ENCODE data around the gene CCDC15. TPM values are rescaled to one million over a fixed set of nuclear protein-coding genes. Genes with fewer than 3 reads are reported as not detected.
"Not testable (repeated sequence)": the region's sequence is repeated elsewhere in the genome, so short reads cannot be mapped to it uniquely, and the experiment has no call there.

The CCDC15 gene
- polyA plus RNA-seq, 4 donors: 0.22 to 2.2 (median 0.60) TPM

DNA sequence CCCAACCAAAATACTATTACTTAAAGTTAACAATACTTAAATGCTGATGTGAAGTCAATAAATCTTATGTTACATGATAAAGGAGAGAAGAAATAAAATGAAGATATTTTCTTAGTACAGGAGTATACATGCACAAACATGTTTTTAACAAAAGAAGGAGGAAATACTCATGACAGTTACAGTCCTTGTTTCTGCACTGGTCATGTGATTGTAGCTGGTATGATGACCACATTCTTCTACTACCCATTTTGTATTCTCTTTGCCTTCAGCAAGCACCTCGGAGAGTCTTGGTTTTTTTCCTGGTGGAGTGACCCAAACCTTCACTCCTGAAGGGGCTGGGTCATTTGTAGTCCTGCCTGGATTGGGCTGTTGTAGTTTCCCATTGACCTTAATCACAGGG, 75.4 kb downstream of the CCDC15 start:
- H3K4me3 ChIP-seq (ENCODE audit: low read depth in 1 of 3, low read length in 3 of 3); H3K27me3 ChIP-seq (ENCODE audit: control insufficient read depth in 3 of 3, insufficient read depth in 3 of 3, low read length in 3 of 3); H3K4me1 ChIP-seq (ENCODE audit: control insufficient read depth in 3 of 3, insufficient read depth in 2 of 3, low read depth in 1 of 3, low read length in 2 of 3); H3K9me3 ChIP-seq (ENCODE audit: control insufficient read depth in 2 of 2, insufficient read depth in 1 of 2, low read depth in 1 of 2, low read length in 1 of 2); FAIRE-seq; DNase-seq; H3K27ac ChIP-seq (ENCODE audit: low read depth in 1 of 3, low read length in 2 of 3); H3K36me3 ChIP-seq (ENCODE audit: control insufficient read depth in 3 of 3, insufficient read depth in 2 of 3, low read depth in 1 of 3, low read length in 3 of 3): not testable (repeated sequence)
- WGBS, 3 donors: 75 to 88% (median 86%) methylated on average over 1 of the region's 1 CpG

DNA sequence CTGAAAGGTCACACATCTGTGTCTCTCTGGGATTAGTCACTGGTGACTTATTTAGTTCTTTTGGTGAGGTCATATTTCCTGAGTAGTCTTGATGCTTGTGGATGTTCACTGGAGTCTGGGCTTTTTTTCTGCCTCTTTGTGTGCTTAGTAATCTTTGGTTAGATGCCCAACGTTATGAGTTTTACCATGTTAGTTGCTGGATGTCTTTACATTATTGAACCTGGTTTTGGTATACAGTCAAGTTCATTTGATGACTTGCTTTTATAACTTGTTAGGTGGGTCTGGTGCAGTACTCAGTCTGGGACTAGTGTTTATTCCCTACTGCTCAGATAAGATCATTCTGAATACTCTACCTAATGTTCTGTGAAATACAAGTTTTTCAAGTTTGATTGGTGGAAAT, 82.9 kb downstream of the CCDC15 start:
- Histone ChIP-seq H3K27me3 (ENCODE audit: control insufficient read depth in 3 of 3, insufficient read depth in 3 of 3, low read length in 3 of 3) (no peaks in the 10 kb centered on the region), H3K27ac (ENCODE audit: low read depth in 1 of 3, low read length in 2 of 3) (no peak overlapping the region), H3K4me1 (ENCODE audit: control insufficient read depth in 3 of 3, insufficient read depth in 2 of 3, low read depth in 1 of 3, low read length in 2 of 3) (no peaks in the 10 kb centered on the region), H3K4me3 (ENCODE audit: low read depth in 1 of 3, low read length in 3 of 3) (no peak overlapping the region), H3K9me3 (ENCODE audit: control insufficient read depth in 2 of 2, insufficient read depth in 1 of 2, low read depth in 1 of 2, low read length in 1 of 2) (peaks cover 0 to 9% of the 10 kb centered on the region in 2 donors), H3K36me3 (ENCODE audit: control insufficient read depth in 3 of 3, insufficient read depth in 2 of 3, low read depth in 1 of 3, low read length in 3 of 3) (no peaks in the 10 kb centered on the region)
- DNase-seq (no peak), FAIRE-seq (no peak)
- 74 to 94% (median 76%) methylated on average over 1 of the region's 1 CpG for whole genome bisulfite sequencing, 3 donors

DNA sequence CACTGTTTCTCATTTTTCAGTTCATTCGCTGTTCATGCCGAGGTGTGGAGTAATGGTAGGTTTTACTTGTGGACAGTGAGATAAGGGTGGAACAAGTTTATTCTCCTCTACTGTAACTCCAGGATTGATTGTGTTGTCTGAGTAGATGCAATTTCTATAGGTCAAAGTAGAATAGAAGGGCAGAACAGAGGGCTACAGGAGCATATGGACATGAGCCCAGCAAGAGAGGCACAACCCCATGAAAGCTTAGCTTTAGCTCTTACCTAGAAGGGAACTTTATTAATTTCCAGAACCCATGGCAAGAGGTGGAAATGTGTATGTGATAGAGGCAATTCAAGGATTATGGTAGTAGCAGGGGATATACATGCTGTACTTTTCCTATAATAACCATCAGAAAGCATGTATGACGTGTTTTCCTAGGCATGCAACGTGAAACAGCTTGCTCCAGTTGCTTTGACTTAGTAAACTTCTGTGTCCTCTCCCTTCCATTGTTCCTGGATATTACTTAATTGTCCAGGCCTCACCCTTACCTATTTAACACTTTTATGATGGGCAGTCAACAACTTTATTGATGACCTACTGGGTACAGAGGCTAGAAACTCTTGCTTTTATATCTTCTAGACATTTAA, 95.3 kb downstream of the CCDC15 start:
- 74 to 82% (median 79%) methylated on average over 4 of the region's 4 CpGs for WGBS, 3 donors
- no peak for FAIRE-seq
- Histone ChIP-seq H3K9me3 (ENCODE audit: control insufficient read depth in 2 of 2, insufficient read depth in 1 of 2, low read depth in 1 of 2, low read length in 1 of 2) (no peaks in the 10 kb centered on the region), H3K27ac (ENCODE audit: low read depth in 1 of 3, low read length in 2 of 3) (peak overlapping the region in 1 of 3 donors; percentile 66), H3K4me1 (ENCODE audit: control insufficient read depth in 3 of 3, insufficient read depth in 2 of 3, low read depth in 1 of 3, low read length in 2 of 3) (peaks cover 0 to 11% (median 0%) of the 10 kb centered on the region in 3 donors), H3K27me3 (ENCODE audit: control insufficient read depth in 3 of 3, insufficient read depth in 3 of 3, low read length in 3 of 3) (no peaks in the 10 kb centered on the region), H3K36me3 (ENCODE audit: control insufficient read depth in 3 of 3, insufficient read depth in 2 of 3, low read depth in 1 of 3, low read length in 3 of 3) (no peaks in the 10 kb centered on the region), H3K4me3 (ENCODE audit: low read depth in 1 of 3, low read length in 3 of 3) (no peak overlapping the region)
- DNase-seq: peak in 1 of 2 donors; percentile 53

DNA sequence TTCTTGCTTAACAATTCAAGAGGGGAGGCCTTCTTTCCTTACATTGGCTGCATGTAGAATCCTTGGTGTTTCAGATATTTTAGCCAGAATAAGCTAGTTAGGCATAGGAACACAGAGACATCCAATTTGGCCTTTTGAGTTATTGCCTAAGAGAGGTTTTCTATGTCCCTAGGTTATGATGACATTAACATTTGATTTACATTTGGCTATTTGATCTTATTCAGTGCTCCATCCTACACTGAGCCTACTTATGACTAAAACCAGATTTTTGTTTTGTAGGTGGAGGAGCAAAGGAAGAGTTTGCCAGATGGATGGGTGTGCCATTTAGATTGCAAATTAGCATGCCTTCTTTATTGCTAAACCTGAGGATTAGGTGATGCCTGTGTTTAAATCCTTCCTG, 98.0 kb downstream of the CCDC15 start:
- Histone ChIP-seq H3K27me3 (ENCODE audit: control insufficient read depth in 3 of 3, insufficient read depth in 3 of 3, low read length in 3 of 3) (no peaks in the 10 kb centered on the region), H3K4me1 (ENCODE audit: control insufficient read depth in 3 of 3, insufficient read depth in 2 of 3, low read depth in 1 of 3, low read length in 2 of 3) (peaks cover 0 to 25% (median 0%) of the 10 kb centered on the region in 3 donors), H3K9me3 (ENCODE audit: control insufficient read depth in 2 of 2, insufficient read depth in 1 of 2, low read depth in 1 of 2, low read length in 1 of 2) (no peaks in the 10 kb centered on the region), H3K27ac (ENCODE audit: low read depth in 1 of 3, low read length in 2 of 3) (no peak overlapping the region), H3K4me3 (ENCODE audit: low read depth in 1 of 3, low read length in 3 of 3) (no peak overlapping the region), H3K36me3 (ENCODE audit: control insufficient read depth in 3 of 3, insufficient read depth in 2 of 3, low read depth in 1 of 3, low read length in 3 of 3) (no peaks in the 10 kb centered on the region)
- FAIRE-seq: no peak
- DNase-seq: no peak

DNA sequence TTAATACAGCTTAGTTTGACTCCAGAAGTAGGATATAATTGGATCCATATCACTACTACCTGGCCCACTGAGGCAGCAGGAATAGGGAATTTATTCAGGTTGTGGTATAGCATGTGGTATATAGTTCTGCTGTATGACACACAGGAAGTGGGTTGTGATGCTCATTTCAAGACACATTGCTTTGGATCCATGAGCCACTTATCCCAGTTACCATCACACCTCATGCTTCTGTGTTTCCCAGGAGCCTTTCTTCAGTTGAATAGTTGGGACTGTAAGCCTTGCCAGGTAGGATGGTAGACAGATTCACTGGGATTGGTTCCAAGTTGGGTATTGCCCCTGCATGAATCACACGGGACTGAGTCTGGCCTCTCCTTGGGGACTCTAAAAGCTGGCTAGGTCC, 99.2 kb downstream of the CCDC15 start:
- Histone ChIP-seq H3K4me1 (ENCODE audit: control insufficient read depth in 3 of 3, insufficient read depth in 2 of 3, low read depth in 1 of 3, low read length in 2 of 3) (peaks cover 0 to 35% (median 4%) of the 10 kb centered on the region in 3 donors), H3K27me3 (ENCODE audit: control insufficient read depth in 3 of 3, insufficient read depth in 3 of 3, low read length in 3 of 3) (no peaks in the 10 kb centered on the region), H3K4me3 (ENCODE audit: low read depth in 1 of 3, low read length in 3 of 3) (no peak overlapping the region), H3K27ac (ENCODE audit: low read depth in 1 of 3, low read length in 2 of 3) (no peak overlapping the region), H3K36me3 (ENCODE audit: control insufficient read depth in 3 of 3, insufficient read depth in 2 of 3, low read depth in 1 of 3, low read length in 3 of 3) (no peaks in the 10 kb centered on the region), H3K9me3 (ENCODE audit: control insufficient read depth in 2 of 2, insufficient read depth in 1 of 2, low read depth in 1 of 2, low read length in 1 of 2) (no peaks in the 10 kb centered on the region)
- FAIRE-seq (no peak), DNase-seq (no peak)
- 67 to 78% (median 73%) methylated on average over 1 of the region's 1 CpG for WGBS, 3 donors

DNA sequence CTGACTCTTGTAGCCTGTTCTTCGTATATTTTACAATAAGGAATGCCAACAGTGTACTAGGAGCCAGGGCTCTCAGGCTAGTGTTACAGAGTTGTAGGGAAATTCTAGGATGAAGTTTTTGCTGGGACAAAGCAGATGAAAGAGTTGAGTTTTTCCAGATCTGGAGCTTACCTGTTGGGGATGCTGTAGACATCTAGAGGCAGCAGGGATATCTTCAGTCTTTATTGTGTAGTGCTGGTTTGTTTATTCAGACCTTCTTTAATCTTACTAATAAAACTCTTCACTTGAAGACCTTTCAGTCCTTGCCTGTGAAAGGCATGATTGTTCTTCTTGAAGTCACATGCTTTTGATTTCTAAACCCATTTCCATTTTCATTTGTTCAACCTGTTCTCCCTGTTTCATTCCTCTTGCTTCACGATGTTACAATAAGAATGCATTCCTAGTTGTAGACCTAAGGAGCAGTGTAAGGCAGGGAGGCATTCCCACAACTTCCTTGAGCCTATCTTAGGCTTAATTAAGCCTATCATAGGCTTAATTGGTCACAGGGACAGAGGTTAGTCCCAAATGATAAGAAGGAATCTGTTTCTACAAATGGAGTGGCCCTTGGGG, 101.2 kb downstream of the CCDC15 start:
- DNase-seq: peak; percentile 60 to 71
- Histone ChIP-seq H3K36me3 (ENCODE audit: control insufficient read depth in 3 of 3, insufficient read depth in 2 of 3, low read depth in 1 of 3, low read length in 3 of 3) (no peaks in the 10 kb centered on the region), H3K9me3 (ENCODE audit: control insufficient read depth in 2 of 2, insufficient read depth in 1 of 2, low read depth in 1 of 2, low read length in 1 of 2) (no peaks in the 10 kb centered on the region), H3K4me1 (ENCODE audit: control insufficient read depth in 3 of 3, insufficient read depth in 2 of 3, low read depth in 1 of 3, low read length in 2 of 3) (peaks cover 0 to 29% (median 4%) of the 10 kb centered on the region in 3 donors), H3K27me3 (ENCODE audit: control insufficient read depth in 3 of 3, insufficient read depth in 3 of 3, low read length in 3 of 3) (no peaks in the 10 kb centered on the region), H3K27ac (ENCODE audit: low read depth in 1 of 3, low read length in 2 of 3) (peak overlapping the region in 1 of 3 donors; percentile 29), H3K4me3 (ENCODE audit: low read depth in 1 of 3, low read length in 3 of 3) (no peak overlapping the region)
- no peak for FAIRE-seq
- WGBS, 3 donors: 40 to 58% (median 41%) methylated on average over 2 of the region's 2 CpGs

DNA sequence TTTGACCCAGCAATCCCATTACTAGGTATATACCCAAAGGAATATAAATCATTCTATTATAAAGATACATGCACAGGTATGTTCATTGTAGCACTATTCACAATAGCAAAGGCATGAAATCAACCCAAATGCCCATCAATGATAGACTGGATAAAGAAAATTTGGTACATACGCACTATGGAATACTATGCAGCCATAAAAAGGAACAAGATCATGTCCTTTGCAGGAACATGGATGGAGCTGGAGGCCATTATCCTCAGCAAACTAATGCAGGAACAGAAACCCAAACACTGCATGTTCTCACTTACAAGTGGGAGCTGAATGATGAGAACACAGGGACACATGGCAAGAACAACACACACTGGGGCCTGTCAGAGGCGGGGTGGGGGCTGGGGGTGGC, 102.1 kb downstream of the CCDC15 start:
- H3K27ac ChIP-seq (ENCODE audit: low read depth in 1 of 3, low read length in 2 of 3); H3K4me3 ChIP-seq (ENCODE audit: low read depth in 1 of 3, low read length in 3 of 3); FAIRE-seq; H3K9me3 ChIP-seq (ENCODE audit: control insufficient read depth in 2 of 2, insufficient read depth in 1 of 2, low read depth in 1 of 2, low read length in 1 of 2); DNase-seq; H3K27me3 ChIP-seq (ENCODE audit: control insufficient read depth in 3 of 3, insufficient read depth in 3 of 3, low read length in 3 of 3); H3K36me3 ChIP-seq (ENCODE audit: control insufficient read depth in 3 of 3, insufficient read depth in 2 of 3, low read depth in 1 of 3, low read length in 3 of 3): not testable (repeated sequence)
- WGBS, 3 donors: 93 to 98% (median 97%) methylated on average over 2 of the region's 2 CpGs
- peaks cover 0 to 30% (median 4%) of the 10 kb centered on the region in 3 donors for H3K4me1 ChIP-seq (ENCODE audit: control insufficient read depth in 3 of 3, insufficient read depth in 2 of 3, low read depth in 1 of 3, low read length in 2 of 3)

DNA sequence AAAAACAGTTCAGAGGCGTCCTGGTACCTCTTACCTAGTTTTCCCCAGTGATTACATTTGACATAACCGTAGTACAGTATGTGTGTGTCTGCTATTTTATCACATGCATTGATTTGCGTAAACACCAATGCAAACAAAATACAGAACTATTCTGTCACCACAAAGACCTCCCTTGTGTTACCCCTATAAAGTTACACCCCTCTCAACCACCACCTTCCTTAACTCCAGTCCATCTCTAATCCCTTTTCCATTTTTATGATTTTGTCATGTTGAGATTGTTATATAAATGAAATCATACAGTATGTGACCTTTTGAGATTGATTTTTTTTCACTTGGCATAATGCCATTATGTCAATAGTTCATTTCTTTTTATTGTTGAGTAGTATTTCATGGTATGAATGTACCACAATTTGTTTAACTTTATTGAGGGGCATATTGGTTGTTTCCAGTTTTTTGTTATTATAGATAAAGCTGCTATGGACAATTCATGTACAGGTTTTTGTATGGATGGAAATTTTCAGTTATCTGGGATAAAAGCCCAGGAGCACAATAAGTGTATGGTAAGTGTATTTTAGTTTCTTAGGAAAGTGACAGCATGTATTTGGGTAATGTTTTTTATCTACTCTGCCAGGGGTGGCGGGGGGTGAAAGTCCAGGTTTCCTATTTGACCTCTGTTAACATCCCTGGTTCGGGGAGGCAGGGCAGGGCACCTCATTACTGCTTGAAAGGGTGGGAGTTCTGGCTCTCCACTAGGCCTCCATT, 103.1 kb downstream of the CCDC15 start:
- FAIRE-seq (no peak), DNase-seq (peak; percentile 43 to 55)
- 28 to 58% (median 35%) methylated on average over 5 of the region's 5 CpGs for WGBS, 3 donors
- Histone ChIP-seq H3K4me1 (ENCODE audit: control insufficient read depth in 3 of 3, insufficient read depth in 2 of 3, low read depth in 1 of 3, low read length in 2 of 3) (peaks cover 0 to 40% (median 4%) of the 10 kb centered on the region in 3 donors), H3K9me3 (ENCODE audit: control insufficient read depth in 2 of 2, insufficient read depth in 1 of 2, low read depth in 1 of 2, low read length in 1 of 2) (no peaks in the 10 kb centered on the region), H3K27ac (ENCODE audit: low read depth in 1 of 3, low read length in 2 of 3) (peak overlapping the region in 2 of 3 donors; percentile 25 to 67), H3K27me3 (ENCODE audit: control insufficient read depth in 3 of 3, insufficient read depth in 3 of 3, low read length in 3 of 3) (no peaks in the 10 kb centered on the region), H3K4me3 (ENCODE audit: low read depth in 1 of 3, low read length in 3 of 3) (no peak overlapping the region), H3K36me3 (ENCODE audit: control insufficient read depth in 3 of 3, insufficient read depth in 2 of 3, low read depth in 1 of 3, low read length in 3 of 3) (no peaks in the 10 kb centered on the region)
